Measurements from ENCODE around the gene NOTCH1.

NOTCH1 gene

GRCh38 chr9:136541709-136542108 lies 4.1 kb downstream of the NOTCH1 start:
- no peak overlapping the region for H3K27ac ChIP-seq (ENCODE audit: extremely low read depth, low read depth, low read length)
- H3K4me1 ChIP-seq (ENCODE audit: control insufficient read depth, insufficient read depth, low read length) = peaks cover 3% of the 10 kb centered on the region; the same call in 1 of the 2 replicates
- ChIA-PET POLR2A (no interaction called here), CTCF (interaction anchor here (1.0 kb wide), 1 partner anchor 57 kb away, joined by 4 read pairs; no protein-coding TSS in a partner anchor)
- no peaks in the 10 kb centered on the region for H3K9me3 ChIP-seq (ENCODE audit: control insufficient read depth, insufficient read depth, low read depth, low read length)
- TF ChIP-seq ZIC2 (tag by site-specific recombination; IDR thresholded peaks at IDR 0.05) (0 out of 2 replicates have a peak, but pooled peaks have one; percentile 0), ZNF350 (tag by site-specific recombination; IDR thresholded peaks at IDR 0.05) (no peak), ZNF366 (tag by site-specific recombination; conservative IDR thresholded peaks at IDR 0.05) (no peak)
- no peak overlapping the region for H3K4me3 ChIP-seq (ENCODE audit: low read depth, low read length)
- peaks cover 0 to 20% of the 10 kb centered on the region in 2 experiments; a peak in 1 of 3 replicates for H3K36me3 ChIP-seq (ENCODE audit: control insufficient read depth in 2 of 2, insufficient read depth in 1 of 2, low read length in 2 of 2)

GRCh38 chr9:136541179-136541578 lies 4.7 kb downstream of the NOTCH1 start:
- no peak overlapping the region for H3K27ac ChIP-seq (ENCODE audit: extremely low read depth, low read depth, low read length)
- TF ChIP-seq ZIC2 (tag by site-specific recombination; IDR thresholded peaks at IDR 0.05) (0 out of 2 replicates have a peak, but pooled peaks have one; percentile 16), ZBTB20 (tag by site-specific recombination; IDR thresholded peaks at IDR 0.05) (no peak), ZNF362 (tag by site-specific recombination; IDR thresholded peaks at IDR 0.05) (no peak), BCL11B (tag by site-specific recombination; IDR thresholded peaks at IDR 0.05; ENCODE audit: low read depth) (no peak), SP7 (tag by site-specific recombination; IDR thresholded peaks at IDR 0.05) (no peak), ZNF239 (tag by site-specific recombination; IDR thresholded peaks at IDR 0.05) (no peak), KLF9 (tag by site-specific recombination; IDR thresholded peaks at IDR 0.05; ENCODE audit: low read depth) (no peak), ZNF433 (tag by site-specific recombination; IDR thresholded peaks at IDR 0.05; ENCODE audit: low read depth) (no peak), ZNF146 (tag by site-specific recombination; IDR thresholded peaks at IDR 0.05) (no peak)
- ChIA-PET CTCF (interaction anchor here (0.6 to 1.6 kb wide), 4 partner anchors 52 to 517 kb away, joined by 3 to 6 read pairs (median 4); no protein-coding TSS in a partner anchor), POLR2A (interaction anchor here (1.5 to 1.8 kb wide), 2 partner anchors 9 to 13 kb away, joined by 5 to 6 read pairs; no protein-coding TSS in a partner anchor)
- H3K4me3 ChIP-seq (ENCODE audit: low read depth, low read length) = no peak overlapping the region
- peaks cover 0 to 20% of the 10 kb centered on the region in 2 experiments; a peak in 1 of 3 replicates for H3K36me3 ChIP-seq (ENCODE audit: control insufficient read depth in 2 of 2, insufficient read depth in 1 of 2, low read length in 2 of 2)
- no peaks in the 10 kb centered on the region for H3K9me3 ChIP-seq (ENCODE audit: control insufficient read depth, insufficient read depth, low read depth, low read length)
- H3K4me1 ChIP-seq (ENCODE audit: control insufficient read depth, insufficient read depth, low read length) = no peaks in the 10 kb centered on the region; the same call in 1 of the 2 replicates

GRCh38 chr9:136539427-136540421 lies 6.1 kb downstream of the NOTCH1 start:
- H3K9me3 ChIP-seq (ENCODE audit: control insufficient read depth, insufficient read depth, low read depth, low read length) = no peaks in the 10 kb centered on the region
- no peak overlapping the region for H3K4me3 ChIP-seq (ENCODE audit: low read depth, low read length)
- H3K36me3 ChIP-seq (ENCODE audit: control insufficient read depth in 2 of 2, insufficient read depth in 1 of 2, low read length in 2 of 2) = peaks cover 0 to 20% of the 10 kb centered on the region in 2 experiments; a peak in 1 of 3 replicates
- H3K27ac ChIP-seq (ENCODE audit: extremely low read depth, low read depth, low read length) = no peak overlapping the region
- ChIA-PET CTCF (interaction anchor here (0.6 to 3.3 kb wide), 7 partner anchors 51 to 154 kb away, joined by 3 to 15 read pairs (median 4); no protein-coding TSS in a partner anchor), POLR2A (interaction anchor here (0.5 to 1.8 kb wide), 7 partner anchors 11 to 188 kb away, joined by 3 to 6 read pairs (median 4); no protein-coding TSS in a partner anchor)
- no peaks in the 10 kb centered on the region; the same call in 1 of the 2 replicates for H3K4me1 ChIP-seq (ENCODE audit: control insufficient read depth, insufficient read depth, low read length)
- TF ChIP-seq ZNF362 (tag by site-specific recombination; IDR thresholded peaks at IDR 0.05) (no peak), SCRT2 (tag by site-specific recombination; IDR thresholded peaks at IDR 0.05) (peak; percentile 42; the same call in 1 of the 2 replicates), PRDM2 (tag by site-specific recombination; IDR thresholded peaks at IDR 0.05; ENCODE audit: borderline replicate concordance) (no peak), ZNF138 (tag by site-specific recombination; IDR thresholded peaks at IDR 0.05; ENCODE audit: borderline replicate concordance) (no peak), ZNF777 (tag by site-specific recombination; IDR thresholded peaks at IDR 0.05; ENCODE audit: borderline replicate concordance) (no peak), OSR2 (tag by site-specific recombination; IDR thresholded peaks at IDR 0.05) (0 out of 2 replicates have a peak, but pooled peaks have one; percentile 26), ZNF768 (tag by site-specific recombination; IDR thresholded peaks at IDR 0.05) (peak; percentile 73; the same call in 1 of the 2 replicates), GLIS1 (tag by site-specific recombination; IDR thresholded peaks at IDR 0.05) (peak; percentile 74), KLF16 (tag by site-specific recombination; IDR thresholded peaks at IDR 0.05) (no peak), WT1 (tag by site-specific recombination; IDR thresholded peaks at IDR 0.05) (peak; percentile 73), SP7 (tag by site-specific recombination; IDR thresholded peaks at IDR 0.05) (peak; percentile 16; the same call in 1 of the 2 replicates), ZIC2 (tag by site-specific recombination; IDR thresholded peaks at IDR 0.05) (peak; percentile 74), ZNF146 (tag by site-specific recombination; IDR thresholded peaks at IDR 0.05) (no peak)
